Astrocyte of the hippocampus (primary cell): ENCODE data around the gene SLC35B2.

Experiments
- DNase-seq: peaks from one replicate; pipeline ENCODE4 v3.0.0; 2011; ENCODE audit warnings: low read depth, low spot score

The SLC35B2 gene

DNA sequence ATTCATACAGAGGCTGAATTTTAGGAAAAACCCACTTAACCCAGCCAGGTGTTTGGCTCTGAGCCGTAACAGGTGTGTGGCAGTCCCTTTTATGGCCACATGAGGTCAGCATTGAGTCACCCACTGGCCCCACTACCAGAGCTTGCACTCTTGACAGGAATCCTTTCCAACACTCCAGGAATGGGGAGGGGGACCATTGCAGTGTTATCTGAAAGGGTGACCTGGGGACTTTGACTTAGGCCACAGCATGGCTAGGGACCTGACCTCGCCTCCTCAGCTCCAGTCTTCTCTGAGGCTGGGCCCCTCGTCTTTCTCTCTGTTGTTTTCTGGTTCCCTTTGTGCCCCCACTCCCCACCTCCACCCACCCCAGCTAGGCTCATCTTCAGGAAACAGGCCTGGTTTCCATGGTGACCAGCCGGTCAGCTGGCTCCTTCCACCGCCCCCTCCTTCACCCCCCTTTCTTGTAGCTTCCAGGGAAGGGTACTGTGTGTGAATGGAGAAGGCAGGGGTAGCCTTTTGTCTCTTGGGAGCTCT lies 10.8 kb upstream of the SLC35B2 start:
- DNase-seq = peak; percentile 70

DNA sequence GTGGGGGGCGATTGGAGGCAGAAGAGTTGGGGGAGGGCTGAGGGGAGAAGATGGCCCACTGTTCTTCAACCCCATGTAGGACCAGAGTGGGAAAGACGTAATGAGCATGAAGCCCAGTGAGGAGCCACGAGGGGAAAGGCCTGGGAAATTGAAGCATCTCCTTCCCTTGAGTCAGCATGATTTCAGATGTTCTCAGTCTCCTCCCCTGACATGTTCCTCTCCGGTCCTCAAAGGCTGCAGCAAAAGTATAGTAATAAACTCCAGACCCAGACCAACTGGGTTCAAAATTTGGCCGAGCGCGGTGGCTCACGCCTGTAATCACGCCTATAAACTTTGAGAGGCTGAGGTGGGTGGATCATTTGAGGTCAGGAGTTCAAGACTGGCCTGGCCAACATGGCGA lies 9.9 kb upstream of the SLC35B2 start:
- DNase-seq = no peak

DNA sequence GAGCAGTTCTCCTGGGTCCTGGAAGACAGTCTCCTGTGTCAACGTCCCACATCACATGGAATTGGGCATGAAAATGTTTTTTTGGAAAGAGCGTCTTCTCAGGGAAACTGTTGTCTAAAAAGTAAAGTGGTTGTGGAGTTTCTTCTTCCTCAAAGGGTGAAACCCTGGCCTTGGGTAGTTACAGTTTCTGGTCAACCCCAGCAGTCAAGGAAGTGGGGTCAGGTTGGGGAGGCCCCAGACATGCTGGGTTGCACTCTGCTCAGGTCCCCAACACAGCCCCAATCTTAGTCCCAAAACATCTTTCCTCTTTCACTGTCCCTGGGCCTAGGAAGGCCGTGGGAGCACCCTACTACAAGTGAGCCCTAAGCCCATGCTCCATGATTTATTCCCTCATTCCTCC lies 9.0 kb upstream of the SLC35B2 start:
- DNase-seq = no peak

DNA sequence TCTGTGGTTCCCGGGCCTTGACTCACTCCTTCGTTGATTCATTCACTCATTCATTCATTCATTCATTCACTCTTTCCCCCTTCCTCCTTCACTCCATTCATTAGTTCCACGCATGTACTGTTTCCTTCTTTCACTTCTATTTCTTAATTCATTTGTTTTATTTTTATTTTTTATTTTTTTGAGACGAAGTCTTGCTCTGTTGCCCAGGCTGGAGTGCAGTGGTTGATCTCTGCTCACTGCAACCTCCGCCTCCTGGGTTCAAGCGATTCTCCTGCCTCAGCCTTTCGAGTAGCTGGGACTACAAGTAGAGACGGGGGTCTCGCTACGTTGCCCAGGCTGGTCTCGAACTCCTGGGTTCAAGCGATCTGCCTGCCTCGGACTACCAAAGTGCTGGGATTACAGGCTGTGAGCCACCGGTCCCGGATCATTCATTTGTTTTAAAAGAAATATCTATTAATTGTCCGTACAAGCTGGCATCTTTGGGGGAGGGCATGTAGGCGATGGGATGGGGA lies 8.4 kb upstream of the SLC35B2 start:
- DNase-seq = no peak

DNA sequence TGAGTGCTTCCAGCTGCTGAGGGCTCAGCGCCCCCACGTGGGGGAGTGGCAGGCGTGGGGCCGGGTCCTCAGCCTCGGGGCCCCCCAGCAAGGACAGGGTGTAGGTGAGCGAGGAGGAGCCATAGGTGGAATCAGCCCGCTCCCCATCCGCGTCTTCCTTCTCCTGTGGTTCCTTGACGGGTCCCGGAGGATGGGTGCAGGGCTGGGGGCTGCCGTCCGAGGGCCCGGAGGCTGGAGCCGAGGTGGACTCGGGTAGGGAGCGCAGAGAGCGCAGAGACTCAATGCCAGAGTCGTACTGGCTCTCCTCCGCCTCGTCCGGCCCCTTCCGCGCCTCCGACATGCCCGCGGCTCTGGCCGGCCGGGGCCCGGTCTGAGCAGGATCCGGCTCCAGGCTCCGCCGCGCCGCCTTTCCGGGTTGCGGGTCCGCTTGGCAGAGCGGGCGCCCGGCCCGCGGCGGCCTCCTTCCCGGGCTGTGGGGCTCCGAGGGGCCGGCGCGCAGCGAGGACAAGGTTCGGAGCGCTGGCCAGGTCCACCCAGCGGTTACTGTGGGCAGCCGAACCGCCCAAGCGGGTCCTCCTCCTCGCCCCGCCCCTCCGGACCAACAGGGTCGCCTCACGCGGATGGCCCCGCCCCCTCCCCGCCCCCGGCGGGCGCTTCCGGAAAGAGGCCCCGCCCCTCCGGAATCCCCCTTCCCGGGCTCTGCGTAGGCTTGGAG lies 7.8 kb upstream of the SLC35B2 start, which contains the start of gene NFKBIE:
Gene NFKBIE (minus strand): TSS at position 545 of the 715 bp plus-strand sequence. CDS start 205 bp downstream, at position 340.
- DNase-seq = peak; percentile 97

DNA sequence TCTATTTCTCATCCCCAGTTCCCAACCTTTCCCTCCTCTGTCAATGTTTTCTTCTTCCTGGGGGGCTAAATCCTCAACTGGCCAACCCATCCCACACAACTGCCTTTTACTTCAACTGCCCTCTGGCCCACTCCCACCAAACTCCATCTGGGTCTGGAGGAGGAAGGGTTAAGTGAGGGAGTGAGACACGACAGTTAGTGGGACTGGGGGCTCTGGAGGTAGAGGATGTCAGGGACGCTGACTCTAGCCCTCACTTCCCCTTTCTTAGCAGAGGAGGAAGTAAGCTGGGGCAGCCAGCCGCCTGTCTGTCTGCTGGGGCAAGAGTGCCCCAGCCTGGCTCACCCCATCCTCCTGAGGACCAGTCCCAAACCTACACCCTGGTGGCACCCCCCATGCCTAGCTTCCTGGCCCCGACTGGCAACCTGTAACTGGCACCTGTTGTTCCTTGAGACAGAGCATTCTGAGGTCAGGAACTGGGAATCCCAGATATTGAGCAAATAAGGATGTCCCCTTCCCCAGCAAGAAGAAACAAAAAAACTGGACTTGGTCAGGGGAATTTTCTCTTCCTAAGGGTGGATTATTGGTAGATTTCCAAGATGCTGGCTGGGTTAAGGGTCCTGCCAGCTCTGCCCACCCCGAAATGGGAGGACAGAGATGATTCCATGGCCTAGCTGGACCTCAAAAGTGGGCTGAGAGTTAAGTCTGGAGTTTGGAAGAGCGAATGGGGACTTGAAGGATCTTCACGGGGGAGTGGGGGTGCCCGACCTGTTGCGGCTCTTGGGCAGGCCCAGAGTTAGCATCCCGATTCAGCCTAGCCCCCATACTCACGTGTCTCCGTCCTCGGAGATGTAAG lies 7.1 kb upstream of the SLC35B2 start:
- no peak for DNase-seq

DNA sequence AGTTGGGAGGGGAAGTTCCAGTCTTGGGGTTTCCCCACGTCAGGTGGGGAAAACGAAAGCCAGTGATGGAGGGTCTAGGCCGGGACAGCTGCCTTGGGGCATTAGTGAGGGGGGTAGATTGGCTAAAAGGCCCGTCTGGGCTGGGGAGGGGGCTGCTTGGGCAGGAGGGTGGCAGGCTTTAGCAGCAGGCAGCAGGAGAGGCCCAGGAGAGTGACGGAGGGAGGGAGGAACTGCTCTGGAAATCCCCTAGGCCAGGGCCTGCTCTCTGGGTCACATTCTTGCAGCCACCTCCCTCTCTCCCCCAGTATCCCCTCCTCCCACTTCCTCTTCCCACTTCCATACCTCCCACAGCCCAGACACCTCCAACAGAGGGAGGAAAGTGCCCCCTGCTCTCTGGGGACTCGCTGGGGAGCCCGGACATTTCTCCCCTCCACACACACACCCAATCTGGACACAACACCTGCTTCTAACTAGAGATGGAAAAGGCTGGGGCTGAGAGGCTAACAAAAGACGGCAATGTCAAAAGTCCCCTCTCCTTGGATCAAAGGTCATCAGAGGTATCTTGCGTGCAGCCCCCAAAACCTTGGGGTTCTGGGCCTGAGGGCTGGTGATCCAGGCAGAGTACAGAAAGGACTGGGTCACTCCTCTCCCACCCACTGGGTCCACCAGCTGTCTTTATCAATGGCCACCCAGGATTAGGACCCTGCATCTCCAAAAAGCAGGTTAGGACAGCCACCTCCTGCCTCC lies 6.2 kb upstream of the SLC35B2 start:
- peak; percentile 47 for DNase-seq

DNA sequence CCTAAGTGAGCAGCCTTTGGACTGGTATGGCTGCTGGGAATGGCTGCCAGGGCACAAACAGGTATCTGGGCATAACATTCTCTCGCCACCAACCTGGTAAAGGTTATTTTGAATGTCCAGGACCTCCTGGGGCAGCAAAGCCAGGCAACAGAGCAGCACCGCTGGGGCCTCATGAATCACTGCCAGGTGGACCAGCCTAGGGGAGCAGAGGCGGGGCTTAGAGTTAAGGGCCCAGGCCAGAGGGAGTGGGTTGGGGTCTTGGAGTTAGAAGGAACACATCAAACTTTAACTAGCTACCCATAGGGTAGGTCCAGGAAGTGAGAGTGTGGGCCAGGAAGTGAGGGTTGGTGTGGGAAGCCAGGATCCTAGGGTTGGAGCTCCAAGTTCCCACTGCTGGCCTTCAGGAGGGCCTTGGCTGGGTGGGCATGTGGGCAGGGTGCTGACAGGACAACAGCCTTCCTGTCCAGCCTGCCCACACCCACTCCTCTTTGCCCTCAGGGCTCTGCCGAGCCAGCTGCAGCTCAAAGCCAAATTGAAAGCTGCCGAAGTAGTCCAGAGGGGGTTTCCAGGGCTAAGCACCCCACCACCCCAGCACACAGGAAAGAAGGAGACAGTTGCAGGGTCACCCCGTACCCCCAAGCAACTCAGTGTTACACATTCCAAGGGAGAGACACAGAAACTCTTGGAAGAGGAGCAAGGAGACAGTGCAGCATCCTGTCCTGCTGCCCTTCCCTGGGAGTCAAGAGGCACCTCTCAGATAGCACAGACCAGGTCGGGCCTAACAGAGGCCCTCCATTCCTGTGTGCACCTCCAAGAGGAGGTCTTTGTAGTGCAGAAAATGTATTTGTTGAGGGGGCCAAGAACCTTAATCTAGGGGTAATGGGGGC lies 5.4 kb upstream of the SLC35B2 start:
- no peak for DNase-seq

DNA sequence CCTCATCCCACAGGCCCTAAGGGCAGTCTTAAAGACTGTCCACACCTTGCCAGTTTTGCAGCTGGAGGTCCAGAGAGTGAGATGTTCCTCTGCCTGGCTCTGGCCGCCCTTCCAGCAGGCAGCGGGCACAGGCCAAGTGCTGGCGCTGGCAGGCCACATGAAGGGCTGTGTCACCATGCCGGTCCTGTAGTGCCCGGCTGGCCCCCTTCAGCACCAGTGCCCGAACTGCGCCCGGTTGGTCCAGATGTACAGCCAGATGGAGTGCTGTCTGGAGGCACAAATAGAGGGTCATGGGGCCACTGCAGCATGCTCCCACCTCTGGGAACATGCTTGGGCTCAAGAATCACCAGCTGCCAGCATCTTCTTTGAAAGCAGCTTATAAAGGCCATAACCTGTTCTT lies 4.3 kb upstream of the SLC35B2 start:
- no peak for DNase-seq

DNA sequence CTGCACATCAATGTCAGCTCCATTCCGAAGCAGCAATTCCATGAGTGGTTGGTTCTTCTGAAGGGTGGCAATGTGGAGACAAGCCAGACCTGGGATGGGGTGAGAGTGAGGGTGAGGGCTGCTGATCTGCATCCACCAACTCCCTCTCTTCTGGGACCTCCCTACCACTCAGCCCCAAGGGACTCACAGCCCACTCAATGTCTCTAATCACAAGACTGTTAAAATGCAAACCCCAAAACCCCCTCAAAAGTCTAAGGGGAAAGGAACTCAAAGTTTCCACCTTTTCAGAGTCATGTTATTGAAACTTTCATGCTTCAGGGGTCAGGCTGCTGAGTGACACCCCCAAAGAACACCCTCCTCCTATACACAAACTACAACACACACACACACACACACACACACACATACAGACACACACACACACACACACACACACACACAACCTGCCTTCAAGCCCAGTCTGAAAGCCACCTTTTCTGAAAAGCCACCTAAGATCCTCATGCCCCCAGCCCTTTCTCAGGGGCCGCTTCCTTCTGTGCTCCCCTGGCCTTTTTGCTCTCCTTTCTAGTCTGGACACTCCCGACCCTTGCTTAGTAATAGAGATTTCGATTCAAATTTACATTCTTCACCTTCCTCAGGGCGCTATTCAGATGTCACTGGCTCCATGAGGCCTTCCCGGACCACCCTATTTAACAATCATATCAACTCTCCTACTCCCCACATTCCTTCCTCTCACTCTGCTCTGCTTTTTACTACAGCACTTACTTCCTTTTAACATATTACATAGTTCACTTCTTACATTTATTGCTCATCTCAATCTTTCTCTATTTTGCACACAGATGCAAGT lies 3.3 kb upstream of the SLC35B2 start:
- DNase-seq = no peak

DNA sequence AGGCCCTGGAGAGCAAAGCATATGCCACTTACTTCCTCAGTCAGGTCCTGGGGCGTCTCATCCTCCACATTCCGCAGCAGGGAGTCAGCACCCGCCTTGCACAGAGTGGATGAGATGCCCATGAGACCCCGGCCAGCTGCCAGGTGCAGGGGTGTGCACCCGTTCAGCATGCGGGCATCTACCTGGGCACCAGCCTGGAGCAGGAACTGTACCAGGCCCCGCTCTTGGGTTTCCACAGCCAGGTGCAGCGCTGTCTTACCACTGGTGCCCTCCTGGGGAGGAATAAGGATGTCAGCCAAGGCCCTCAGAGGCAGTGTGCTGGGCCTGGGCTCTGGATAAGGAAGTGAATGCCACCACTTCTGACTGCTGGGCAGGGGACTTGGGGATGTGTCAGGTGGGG lies 2.7 kb upstream of the SLC35B2 start:
- no peak for DNase-seq

DNA sequence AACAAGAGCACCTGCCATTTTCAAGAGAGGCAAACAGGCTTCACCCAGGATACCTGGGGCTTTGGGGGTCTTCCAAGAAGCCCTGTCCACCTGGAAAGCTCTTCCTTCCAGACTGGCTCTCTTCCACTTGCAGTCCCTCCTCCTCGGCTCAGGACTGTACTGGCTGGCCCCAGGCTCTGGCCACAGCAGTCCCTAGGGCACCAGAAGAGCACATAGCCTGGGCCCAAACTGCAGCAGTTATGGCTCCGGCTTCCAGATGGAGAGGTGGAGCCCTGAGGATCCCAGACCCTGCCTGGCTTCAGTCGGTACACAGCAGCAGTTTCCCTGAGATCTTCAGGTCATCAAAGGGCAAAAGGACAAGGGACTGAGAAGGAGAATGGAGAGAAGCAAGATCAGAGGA lies 1.6 kb upstream of the SLC35B2 start:
- no peak for DNase-seq

DNA sequence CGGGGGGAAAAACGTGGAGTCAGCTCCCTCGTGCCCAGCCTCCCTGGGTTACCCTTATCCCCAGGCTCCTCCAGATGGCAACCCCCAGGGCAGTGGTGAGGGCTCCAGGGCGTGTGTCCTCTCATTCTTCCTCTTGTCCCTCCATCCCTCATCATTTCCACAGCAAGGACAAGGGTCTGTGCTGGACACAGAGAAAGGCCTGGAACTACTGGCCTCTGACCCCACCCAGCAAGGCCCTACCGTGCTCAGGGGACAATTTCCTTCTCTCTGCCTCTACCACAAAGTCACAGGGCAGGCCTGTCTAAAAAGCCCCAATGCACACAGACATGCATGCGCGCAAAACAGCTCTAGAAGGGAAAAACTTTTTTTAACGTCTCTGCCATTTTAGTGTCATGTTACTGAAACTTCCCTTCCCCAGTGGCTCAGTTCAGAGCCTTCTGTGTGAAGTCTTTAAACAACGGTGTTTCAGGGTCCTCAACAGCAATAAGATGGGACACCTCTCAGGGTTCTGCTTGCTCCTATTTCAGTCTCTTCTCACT lies 1.1 kb upstream of the SLC35B2 start:
- DNase-seq = no peak

DNA sequence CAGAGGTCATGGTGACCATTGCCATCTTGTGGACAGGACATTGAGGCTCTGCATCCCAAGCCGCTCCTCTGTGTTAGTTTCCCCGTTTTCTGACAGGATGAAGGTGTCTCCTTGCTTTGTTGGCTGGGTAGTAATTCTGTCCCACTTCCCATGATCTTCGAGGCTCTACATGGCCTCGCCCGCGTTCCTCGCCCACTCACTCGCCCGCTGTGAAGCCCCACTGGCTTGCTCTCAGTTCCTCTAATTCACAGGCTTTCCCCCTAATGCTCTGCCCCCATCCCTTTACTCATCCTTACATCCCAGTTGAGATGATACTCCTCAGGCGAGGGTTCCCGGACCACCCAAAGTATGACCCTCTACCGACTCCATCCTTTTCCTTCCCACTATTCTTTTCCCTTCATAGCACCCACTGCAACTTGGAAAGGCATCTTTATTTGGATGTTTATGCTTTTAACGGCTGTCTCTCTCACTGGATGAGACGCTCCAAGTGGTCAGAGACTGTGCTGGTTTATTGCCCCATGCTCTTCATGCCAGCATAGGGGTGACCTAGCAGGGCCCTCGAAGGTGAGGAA lies 511 bp upstream of the SLC35B2 start:
- DNase-seq = no peak

DNA sequence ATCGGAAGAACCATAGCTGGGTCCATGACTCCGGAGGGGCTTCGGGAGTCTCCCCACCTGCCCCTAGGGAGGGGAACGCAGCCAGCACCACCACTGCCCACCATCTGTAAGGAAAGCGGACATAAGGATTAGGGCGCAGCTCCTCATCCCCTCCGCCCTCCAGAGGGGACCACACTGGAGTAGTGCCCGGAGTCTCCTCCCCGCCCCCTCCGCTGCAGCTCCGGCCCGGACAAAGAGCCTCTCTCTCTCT lies 628 bp downstream of the SLC35B2 start:
- no peak for DNase-seq

DNA sequence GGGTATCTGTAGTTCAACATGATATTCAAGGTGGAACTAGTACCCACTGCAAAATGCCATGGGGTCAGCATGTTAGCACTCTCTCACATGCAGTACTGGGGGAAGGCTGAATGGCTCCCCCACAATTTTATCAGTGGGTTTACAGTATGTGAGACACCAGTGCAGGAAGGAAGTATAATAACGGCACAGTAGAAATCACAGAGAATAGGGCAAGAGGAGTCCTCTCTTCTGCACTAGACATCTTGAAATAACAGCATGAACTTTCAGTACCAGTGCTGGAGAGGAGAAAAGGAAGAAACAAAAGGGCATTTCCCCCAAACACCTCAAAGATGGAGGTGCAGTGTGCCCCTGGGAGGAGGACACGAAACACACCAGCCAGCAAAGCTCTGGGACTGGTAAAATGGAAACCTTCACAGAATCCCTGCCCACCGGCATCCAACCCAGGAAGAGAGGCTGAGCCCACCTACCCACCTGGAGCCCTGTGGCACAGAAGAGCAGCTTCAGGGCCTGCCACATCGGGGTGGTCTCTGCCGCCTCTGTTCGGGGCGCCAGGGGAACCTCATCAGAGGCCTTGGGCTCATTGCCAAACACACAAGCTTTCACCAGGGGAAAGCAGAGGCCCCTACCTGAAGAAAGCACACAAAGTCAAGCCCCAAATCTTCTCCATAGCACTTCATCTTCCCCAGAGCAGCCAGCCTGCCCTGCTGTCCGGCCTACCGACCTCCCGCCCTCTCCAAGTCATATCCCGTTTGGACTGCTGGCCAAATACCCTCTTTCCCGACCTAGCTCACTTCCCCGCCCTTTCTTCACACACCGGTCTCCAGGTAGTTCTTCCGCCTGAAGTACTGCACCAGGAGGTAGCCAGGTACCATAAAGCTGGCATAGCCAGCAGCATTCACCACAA lies 1.2 kb downstream of the SLC35B2 start:
- peak; percentile 32 for DNase-seq

DNA sequence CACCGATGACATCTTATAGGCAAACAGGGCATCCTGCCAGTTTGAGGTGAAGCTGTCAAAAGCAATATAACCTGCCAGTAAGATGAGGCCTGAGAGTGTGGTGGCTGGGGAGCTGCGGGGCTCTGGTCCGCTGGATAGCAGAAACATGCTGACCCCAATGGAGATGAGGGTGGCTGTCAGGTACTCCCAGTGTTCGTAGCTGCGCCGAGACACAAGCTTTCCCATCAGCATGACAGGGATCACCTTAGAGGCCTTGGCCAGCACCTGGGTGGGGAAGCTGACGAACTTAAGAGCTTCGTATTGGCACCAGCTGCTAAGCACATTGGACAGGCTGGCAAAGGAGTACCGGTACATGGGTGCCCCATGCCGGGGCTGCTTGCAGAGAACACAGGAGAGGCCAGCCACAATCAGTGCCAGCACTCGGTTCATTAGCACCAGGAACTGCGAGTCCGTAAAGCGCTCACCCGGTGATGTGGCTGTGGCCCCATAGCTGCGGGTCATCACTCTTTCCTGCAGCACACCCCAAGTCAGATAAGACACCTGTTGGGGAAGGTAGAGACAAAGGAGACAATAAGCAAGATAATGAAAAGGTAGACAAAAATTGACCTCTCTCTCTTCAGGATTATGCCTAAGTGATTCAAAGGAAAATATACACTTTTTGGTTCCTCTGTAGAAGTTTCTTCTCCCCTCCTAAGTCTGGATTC lies 2.1 kb downstream of the SLC35B2 start:
- no peak for DNase-seq
